Lower leg skin (tissue), 3 donors: Measurements from ENCODE around the gene TUBGCP6.

Experiments
- CTCF ChIP-seq, 3 donors: fragments of 450-650 bp; IDR thresholded peaks; one replicate each; pipeline ENCODE4 v1.5.1; 2016; ENCODE audit warnings: antibody characterized with exemption in 3 of 3, mild to moderate bottlenecking in 3 of 3, moderate library complexity in 2 of 3
- POLR2A ChIP-seq, 2 donors: fragments of 450-650 bp; IDR thresholded peaks; one replicate each; pipeline ENCODE4 v1.6.1; 2016 to 2017; ENCODE audit warnings: antibody characterized with exemption in 2 of 2, mild to moderate bottlenecking in 1 of 2, moderate library complexity in 1 of 2

GRCh38 chr22:50171965-50172421 lies 72.8 kb downstream of the TUBGCP6 start:
- TF ChIP-seq CTCF (IDR thresholded peaks at IDR 0.05) (no peak), POLR2A (IDR thresholded peaks at IDR 0.05) (no peak)
